CD14-positive monocyte (primary cell): ENCODE results near the gene AVPR1B. TPM values are rescaled to one million over a fixed set of nuclear protein-coding genes. Genes with fewer than 3 reads are reported as not detected.

Experiments
- DNase-seq, 3 donors: peaks; one replicate each; pipeline ENCODE4 v3.0.0-alpha.2; 2011 to 2022
- H2AFZ ChIP-seq: 2 replicates; pipeline ENCODE4 v1.6.0; 2012; ENCODE audit warnings: mild to moderate bottlenecking, low read depth, low read length, inconsistent platforms; ENCODE audit not compliant: insufficient read depth, poor library complexity, severe bottlenecking
- H3K27ac ChIP-seq, 2 donors: 1 replicate in 1 of 2; 2 replicates in 1 of 2; pipeline ENCODE4 v1.5.1; 2012 to 2013; ENCODE audit warnings: low read length in 2 of 2, control low read depth in 1 of 2, inconsistent platforms in 1 of 2, low read depth in 1 of 2, mild to moderate bottlenecking in 1 of 2
- H3K27me3 ChIP-seq, 2 donors: one replicate each; pipeline versions ENCODE4 v1.6.0 to v1.6.1; 2011 to 2013; ENCODE audit warnings: low read length in 2 of 2; ENCODE audit not compliant: control insufficient read depth in 2 of 2, insufficient read depth in 2 of 2
- H3K36me3 ChIP-seq, 2 donors: replicated peaks in 1 of 2; 1 replicate in 1 of 2; 2 replicates in 1 of 2; pipeline versions ENCODE4 v1.5.1 to v1.6.1; 2012 to 2013; ENCODE audit warnings: low read length in 2 of 2, control low read depth in 1 of 2, inconsistent platforms in 1 of 2, mild to moderate bottlenecking in 1 of 2; ENCODE audit not compliant: insufficient read depth in 2 of 2, control insufficient read depth in 1 of 2
- H3K4me1 ChIP-seq, 2 donors: 1 replicate in 1 of 2; 2 replicates in 1 of 2; pipeline versions ENCODE4 v1.5.1 to v1.6.1; 2012 to 2013; ENCODE audit warnings: low read length in 2 of 2, control low read depth in 1 of 2, inconsistent platforms in 1 of 2, mild to moderate bottlenecking in 1 of 2, moderate library complexity in 1 of 2; ENCODE audit not compliant: insufficient read depth in 2 of 2, control insufficient read depth in 1 of 2
- H3K4me2 ChIP-seq: replicated peaks from 2 replicates; pipeline ENCODE3; 2012; ENCODE audit warnings: low read length, moderate library complexity, mild to moderate bottlenecking; ENCODE audit not compliant: poor library complexity, severe bottlenecking; ENCODE audit errors: extremely low read depth
- H3K4me3 ChIP-seq, 3 experiments: fragments of 200-600 bp in 1 of 3; sonication (generic) in 1 of 3; replicated peaks in 1 of 3; 1 replicate in 2 of 3; 2 replicates in 1 of 3; pipeline ENCODE4 v1.5.1; 2011 to 2013; ENCODE audit warnings: low read length in 3 of 3, mild to moderate bottlenecking in 3 of 3, control low read depth in 2 of 3, low read depth in 2 of 3, inconsistent platforms in 1 of 3, moderate library complexity in 1 of 3
- H3K79me2 ChIP-seq: 2 replicates; pipeline ENCODE4 v1.6.0; 2012; ENCODE audit warnings: mild to moderate bottlenecking, control low read depth, inconsistent platforms, low read length, moderate library complexity; ENCODE audit not compliant: insufficient read depth
- H3K9ac ChIP-seq: 2 replicates; pipeline ENCODE4 v1.6.0; 2017; ENCODE audit warnings: low read length, mild to moderate bottlenecking; ENCODE audit not compliant: insufficient read depth, poor library complexity, severe bottlenecking
- H3K9me3 ChIP-seq, 2 donors: replicated peaks in 1 of 2; 1 replicate in 1 of 2; 2 replicates in 1 of 2; pipeline versions ENCODE4 v1.5.1 to v1.6.1; 2012 to 2013; ENCODE audit warnings: low read length in 2 of 2, control low read depth in 1 of 2; ENCODE audit not compliant: control insufficient read depth in 1 of 2, insufficient read depth in 1 of 2
- H4K20me1 ChIP-seq: 2 replicates; pipeline ENCODE4 v1.6.0; 2012; ENCODE audit warnings: mild to moderate bottlenecking, low read length, control low read depth, moderate library complexity; ENCODE audit not compliant: insufficient read depth
- H3K27ac Mint-ChIP-seq, 7 donors: one replicate each; pipeline ENCODE4 v1.8.0; 2020; ENCODE audit warnings: mild to moderate bottlenecking in 7 of 7, mixed read lengths in 7 of 7, moderate library complexity in 6 of 7, inconsistent platforms in 2 of 7
- H3K27me3 Mint-ChIP-seq, 3 donors: one replicate each; pipeline ENCODE4 v1.8.0; 2021 to 2022; ENCODE audit warnings: low read depth in 3 of 3, mild to moderate bottlenecking in 3 of 3, mixed read lengths in 3 of 3, moderate library complexity in 3 of 3, inconsistent platforms in 1 of 3
- H3K36me3 Mint-ChIP-seq, 2 donors: one replicate each; pipeline ENCODE4 v1.8.0; 2020; ENCODE audit warnings: mixed read lengths in 2 of 2, inconsistent platforms in 1 of 2, mild to moderate bottlenecking in 1 of 2
- H3K4me1 Mint-ChIP-seq: one replicate; pipeline ENCODE4 v1.8.0; 2020; ENCODE audit warnings: mild to moderate bottlenecking, mixed read lengths
- H3K4me3 Mint-ChIP-seq, 2 donors: one replicate each; pipeline ENCODE4 v1.8.0; 2020; ENCODE audit warnings: mild to moderate bottlenecking in 2 of 2, mixed read lengths in 2 of 2, moderate library complexity in 1 of 2
- H3K9me3 Mint-ChIP-seq, 7 donors: one replicate each; pipeline ENCODE4 v1.8.0; 2020 to 2022; ENCODE audit warnings: mixed read lengths in 7 of 7, mild to moderate bottlenecking in 6 of 7, moderate library complexity in 6 of 7, inconsistent platforms in 2 of 7
- WGBS: methylation state at CpG from one replicate; pipeline ENCODE4 v1.1.5; 2013; ENCODE audit warnings: missing lambda C conversion rate; ENCODE audit not compliant: insufficient coverage; 5-methylcytosine and 5-hydroxymethylcytosine counted together
- intact Hi-C, 2 donors: fragments of 100-400 bp; cut with micrococcal nuclease; formaldehyde crosslinking; loops; one replicate each; pipeline versions ENCODE4 v1.15.0 to v1.15.1; 2023
- polyA plus RNA-seq, 3 donors: library from polyadenylated mRNA; depleted of rRNA in 1 of 3; unstranded in 2 of 3; stranded (reverse) in 1 of 3; fragments of 300-500 nt in 2 of 3; fragments of >200 nt in 1 of 3; fragmentation: Illumina TruSeq in 2 of 3; gene quantifications; 1 replicate in 2 of 3; 2 replicates in 1 of 3; pipeline ENCODE4 v1.2.3, GENCODE V29; 2012 to 2021
- TF ChIP-seq, protein P1 (sequence below): fragments of 200-600 bp; IDR thresholded peaks from one replicate; pipeline ENCODE4 v1.8.0; 2022; ENCODE audit warnings: antibody characterized with exemption, mild to moderate bottlenecking

Gene AVPR1B
- polyA plus RNA-seq, 3 donors, result not detected

- Mint-ChIP-seq H3K36me3 (peaks cover 0 to 7% of the 10 kb centered on the region in 2 donors), H3K4me1 (peaks cover 18% of the 10 kb centered on the region), H3K27me3 (peaks cover 34 to 48% (median 47%) of the 10 kb centered on the region in 3 donors)
Observed at GRCh38 chr1:206115791-206116190, 1.4 kb downstream of the AVPR1B start.

GRCh38 chr1:206114692-206115640 lies 2.2 kb downstream of the AVPR1B start:
- H4K20me1 ChIP-seq, result no peaks in the 10 kb centered on the region
- Mint-ChIP-seq H3K27me3 (peaks cover 34 to 47% (median 42%) of the 10 kb centered on the region in 3 donors), H3K4me1 (peaks cover 18% of the 10 kb centered on the region), H3K9me3 (peaks cover 0 to 8% (median 5%) of the 10 kb centered on the region in 7 donors), H3K4me3 (no peak overlapping the region), H3K36me3 (peaks cover 0 to 7% of the 10 kb centered on the region in 2 donors), H3K27ac (no peak overlapping the region)
- no peak overlapping the region for H3K4me2 ChIP-seq
- H3K9me3 ChIP-seq, result no peaks in the 10 kb centered on the region
- H3K27ac ChIP-seq, result no peak overlapping the region
- DNase-seq, result no peak
- no peaks in the 10 kb centered on the region for H3K79me2 ChIP-seq
- intact Hi-C loops, result loop anchor here in 1 of 2 donors (10.0 kb wide), 1 partner anchor 200 kb away; no protein-coding TSS in a partner anchor
- H3K4me3 ChIP-seq, result no peak overlapping the region
- TF ChIP-seq, protein P1, sequence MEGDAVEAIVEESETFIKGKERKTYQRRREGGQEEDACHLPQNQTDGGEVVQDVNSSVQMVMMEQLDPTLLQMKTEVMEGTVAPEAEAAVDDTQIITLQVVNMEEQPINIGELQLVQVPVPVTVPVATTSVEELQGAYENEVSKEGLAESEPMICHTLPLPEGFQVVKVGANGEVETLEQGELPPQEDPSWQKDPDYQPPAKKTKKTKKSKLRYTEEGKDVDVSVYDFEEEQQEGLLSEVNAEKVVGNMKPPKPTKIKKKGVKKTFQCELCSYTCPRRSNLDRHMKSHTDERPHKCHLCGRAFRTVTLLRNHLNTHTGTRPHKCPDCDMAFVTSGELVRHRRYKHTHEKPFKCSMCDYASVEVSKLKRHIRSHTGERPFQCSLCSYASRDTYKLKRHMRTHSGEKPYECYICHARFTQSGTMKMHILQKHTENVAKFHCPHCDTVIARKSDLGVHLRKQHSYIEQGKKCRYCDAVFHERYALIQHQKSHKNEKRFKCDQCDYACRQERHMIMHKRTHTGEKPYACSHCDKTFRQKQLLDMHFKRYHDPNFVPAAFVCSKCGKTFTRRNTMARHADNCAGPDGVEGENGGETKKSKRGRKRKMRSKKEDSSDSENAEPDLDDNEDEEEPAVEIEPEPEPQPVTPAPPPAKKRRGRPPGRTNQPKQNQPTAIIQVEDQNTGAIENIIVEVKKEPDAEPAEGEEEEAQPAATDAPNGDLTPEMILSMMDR, result no peak
- no peak overlapping the region for H3K9ac ChIP-seq
- 28% methylated on average over 3 of the region's 6 CpGs for WGBS
- no peak overlapping the region for H2AFZ ChIP-seq
- no peaks in the 10 kb centered on the region for H3K36me3 ChIP-seq
- peaks cover 12% of the 10 kb centered on the region in 2 donors for H3K4me1 ChIP-seq
- H3K27me3 ChIP-seq, result peaks cover 12 to 35% of the 10 kb centered on the region in 2 donors

More at GRCh38 chr1:206115791-206116190, 1.4 kb downstream of the AVPR1B start:
- H3K4me1 ChIP-seq, result peaks cover 12% of the 10 kb centered on the region in 2 donors
- H3K27ac ChIP-seq, result no peak overlapping the region
- H3K4me3 Mint-ChIP-seq, result peak overlapping the region in 1 of 2 donors; percentile 49
- H3K9ac ChIP-seq, result no peak overlapping the region
- no peaks in the 10 kb centered on the region for H3K79me2 ChIP-seq
- WGBS, result 100% methylated on average over 1 of the region's 8 CpGs
- H3K36me3 ChIP-seq, result no peaks in the 10 kb centered on the region
- intact Hi-C loops, result loop anchor here in 1 of 2 donors (10.0 kb wide), 1 partner anchor 201 kb away; no protein-coding TSS in a partner anchor
- no peaks in the 10 kb centered on the region for H4K20me1 ChIP-seq
- no peak overlapping the region for H3K27ac Mint-ChIP-seq
- no peak overlapping the region for H3K4me2 ChIP-seq
- H3K9me3 ChIP-seq, result peaks cover 0 to 3% of the 10 kb centered on the region in 2 donors
- TF ChIP-seq, protein P1, result no peak
- H3K4me3 ChIP-seq, result no peak overlapping the region
- DNase-seq, result no peak
- H2AFZ ChIP-seq, result no peak overlapping the region
- peaks cover 12 to 35% of the 10 kb centered on the region in 2 donors for H3K27me3 ChIP-seq
- peaks cover 3 to 10% (median 8%) of the 10 kb centered on the region in 7 donors for H3K9me3 Mint-ChIP-seq
